HG03175 (cell line): ENCODE data around the gene TEX38.
"Not testable (repeated sequence)": the region's sequence is repeated elsewhere in the genome, so short reads cannot be mapped to it uniquely, and the experiment has no call there.

Source experiments
- ATAC-seq: cut with Tn5 transposase; IDR thresholded peaks from one replicate; pipeline ENCODE4 v1.9.1; 2021; ENCODE audit warnings: mild to moderate bottlenecking, moderate library complexity; ENCODE audit not compliant: unreplicated experiment

Gene TEX38

DNA sequence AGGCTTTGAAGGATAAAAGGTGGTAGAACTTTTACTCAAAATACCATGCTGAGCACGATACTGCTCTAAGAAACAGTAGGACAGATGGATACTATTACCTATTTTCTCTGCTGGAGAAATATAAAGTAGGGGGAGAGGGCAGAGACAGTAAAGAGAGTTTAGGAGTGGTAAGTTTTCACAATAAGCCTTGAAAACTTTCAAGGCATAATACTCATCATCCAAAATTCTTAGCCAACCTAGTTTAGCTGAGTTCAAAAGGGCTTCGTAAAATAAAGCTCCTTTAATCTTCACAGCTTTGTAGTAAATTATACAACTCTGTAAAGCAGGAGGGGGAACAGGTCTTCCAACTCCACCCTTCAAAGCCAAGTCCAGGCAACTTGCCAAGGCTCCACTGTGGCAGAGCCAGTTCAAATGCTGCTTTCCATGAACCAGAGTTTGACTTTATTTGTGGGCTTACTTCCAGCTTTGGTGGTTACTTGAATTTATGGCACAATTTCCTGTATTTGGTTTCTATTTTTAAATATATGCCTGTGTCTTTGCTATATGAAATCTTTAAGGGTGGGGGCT lies 15.5 kb downstream of the TEX38 start:
- ATAC-seq, result no peak

DNA sequence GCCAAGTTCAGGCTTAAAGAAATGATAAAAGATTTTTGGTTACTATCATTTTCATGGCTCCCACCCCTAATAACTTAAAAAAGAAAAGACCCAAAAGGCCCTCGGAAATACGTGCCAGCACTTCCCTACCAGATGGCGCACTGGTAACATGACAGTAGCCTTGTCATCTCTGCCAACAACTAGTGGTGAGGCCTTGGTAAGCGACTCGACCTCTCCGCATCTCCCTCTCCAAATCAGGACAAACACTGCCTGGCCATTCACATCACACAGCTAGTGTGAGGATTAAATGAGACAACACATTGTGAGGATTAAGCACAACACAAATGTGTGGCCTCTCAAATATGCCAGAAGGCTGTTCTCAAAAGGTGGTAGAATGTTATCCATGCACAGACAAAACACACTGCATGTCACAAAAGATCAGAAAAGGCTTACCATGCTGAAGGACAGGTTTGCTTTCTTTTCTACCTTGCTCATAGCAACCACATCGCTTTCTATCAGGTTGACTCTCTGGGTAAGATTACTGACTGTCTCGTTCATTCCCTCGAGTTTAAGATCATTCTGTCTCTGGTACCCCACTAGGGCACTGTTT lies 16.4 kb downstream of the TEX38 start:
- no peak for ATAC-seq

DNA sequence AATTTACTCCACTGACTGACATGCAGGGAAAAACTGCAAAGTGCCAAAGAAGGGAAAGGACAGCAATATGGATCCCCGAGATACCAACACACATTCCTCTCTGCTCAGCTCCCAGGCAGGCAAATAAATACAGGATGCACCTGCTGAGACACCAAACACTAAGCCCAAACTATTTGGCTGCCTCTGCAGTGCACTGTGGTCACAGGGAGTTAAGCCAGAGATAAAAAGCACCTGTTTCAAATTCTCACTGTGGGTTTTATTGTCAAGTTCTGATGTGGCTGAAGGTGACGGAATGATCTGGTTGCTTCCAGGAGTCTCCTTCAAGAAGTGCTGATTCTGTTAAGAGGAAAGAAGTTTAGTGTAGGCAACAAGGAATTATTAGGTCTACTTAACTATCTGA lies 17.7 kb downstream of the TEX38 start:
- no peak for ATAC-seq

DNA sequence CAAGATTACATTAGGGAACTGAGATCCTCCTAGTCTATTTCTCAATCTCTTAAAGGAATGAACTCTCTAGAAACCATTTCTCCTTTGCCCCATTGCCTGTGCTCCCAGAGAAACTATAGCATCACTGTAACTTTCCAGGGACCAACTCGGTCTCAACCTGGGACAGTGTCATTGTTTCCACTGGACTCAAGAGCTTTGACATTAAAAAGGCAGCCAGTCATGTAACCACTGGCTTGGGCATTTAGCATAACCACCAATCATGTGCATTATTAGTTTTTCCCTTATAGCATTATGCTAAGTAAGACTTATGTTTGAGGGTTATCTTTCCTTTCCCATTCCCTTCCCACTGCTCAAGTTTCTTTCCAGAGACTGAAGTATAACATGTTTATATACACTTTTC lies 18.2 kb downstream of the TEX38 start:
- no peak for ATAC-seq

DNA sequence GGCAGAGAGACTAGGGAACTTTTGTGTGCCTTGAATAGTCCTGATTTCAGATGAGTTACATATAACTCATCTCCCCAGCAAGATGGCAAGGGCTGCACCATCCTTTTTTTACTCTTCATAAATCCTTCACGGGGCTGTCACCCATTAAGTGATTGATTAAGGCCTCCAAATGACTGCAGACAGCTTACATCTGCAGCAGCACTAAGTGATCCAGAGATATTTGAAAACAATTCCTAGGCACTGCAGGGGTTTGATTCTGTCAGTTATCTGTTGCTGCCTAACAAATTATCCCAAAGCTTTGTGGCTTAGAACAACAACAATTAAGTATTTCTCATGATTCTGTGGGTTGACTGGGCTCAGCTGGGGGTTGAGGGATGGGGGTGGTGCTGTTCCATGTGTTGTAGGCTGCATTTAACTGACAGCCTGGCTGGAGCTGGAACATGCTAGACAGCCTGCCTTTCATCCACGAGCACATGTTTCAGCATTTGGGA lies 19.3 kb downstream of the TEX38 start:
- ATAC-seq, result no peak

DNA sequence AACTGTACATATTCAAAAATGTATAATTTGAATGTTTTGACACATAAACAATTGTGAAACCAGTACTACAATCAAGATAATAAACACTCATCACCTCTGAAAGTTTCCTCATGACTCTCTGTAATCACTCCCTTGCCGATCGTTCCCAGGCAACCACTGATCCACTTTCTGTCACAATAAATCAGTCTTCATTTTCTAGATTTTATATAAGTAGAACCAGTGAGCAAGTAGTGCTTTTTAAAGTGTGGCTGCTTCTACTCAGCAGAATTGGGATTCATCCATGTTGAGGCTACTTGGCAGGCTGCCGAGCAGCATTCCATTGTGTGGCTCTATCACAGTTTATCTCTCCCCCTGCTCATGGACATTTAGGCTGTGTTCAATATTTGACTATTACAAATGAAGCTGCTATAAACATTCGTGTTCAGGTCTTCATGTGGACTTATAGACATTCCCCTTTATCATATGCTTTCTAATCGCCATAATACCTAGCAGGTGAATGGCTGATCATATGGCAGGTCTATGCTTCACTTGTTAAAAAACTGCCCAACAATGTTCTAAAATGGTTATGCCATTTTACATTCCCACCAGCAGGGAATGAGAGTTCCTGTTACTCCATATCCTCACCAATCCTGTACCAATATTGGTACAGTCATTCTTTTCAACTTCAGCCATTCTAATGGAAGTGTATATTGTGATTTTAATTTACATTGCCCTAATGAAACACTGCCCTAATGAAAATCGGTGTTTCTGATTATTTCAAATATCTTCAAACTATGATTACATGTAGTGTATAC lies 20.5 kb downstream of the TEX38 start:
- ATAC-seq, result no peak

DNA sequence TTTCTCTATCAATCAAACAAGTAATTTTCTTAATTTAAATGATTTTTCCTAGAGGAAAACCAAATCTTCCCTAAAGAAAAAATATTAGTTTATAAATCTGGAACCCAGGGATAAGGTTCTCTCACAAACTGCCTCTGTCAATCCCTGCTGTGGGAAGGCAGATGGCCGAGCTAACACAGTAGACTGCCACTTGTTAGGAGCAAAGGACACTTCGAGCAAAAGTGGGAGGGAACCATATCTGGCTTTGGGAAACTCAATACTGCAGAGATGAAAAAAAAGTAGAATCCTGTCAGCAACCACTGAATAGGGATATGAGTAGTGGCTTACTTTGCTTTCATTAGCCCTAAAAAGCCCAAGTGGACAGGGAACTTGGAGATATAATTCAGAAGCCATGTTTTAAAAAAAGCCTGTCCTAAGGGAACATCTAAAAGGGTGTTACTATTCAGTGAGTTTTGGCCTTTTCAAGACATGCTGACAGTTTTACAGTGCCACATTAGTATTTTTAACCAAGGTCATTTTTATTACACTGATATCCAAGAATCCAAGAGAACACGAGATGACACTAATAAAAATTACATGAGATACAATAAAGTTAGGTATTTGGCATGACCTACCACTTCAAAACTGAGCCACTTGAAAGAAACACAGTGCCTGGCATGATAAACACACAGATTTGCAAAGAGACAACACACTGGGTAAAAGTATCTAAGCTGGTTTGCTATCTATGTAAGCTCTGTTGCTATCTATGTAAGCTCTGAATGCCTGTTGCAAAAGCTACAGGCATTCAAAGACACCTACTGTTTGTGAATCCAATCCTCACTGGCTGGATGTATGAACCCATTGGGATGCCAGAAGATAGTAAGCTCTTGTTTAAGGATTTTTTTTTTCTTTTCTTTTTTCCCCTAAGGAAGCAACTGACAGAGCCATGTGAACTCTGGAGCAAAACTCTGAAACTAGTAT lies 21.4 kb downstream of the TEX38 start:
- no peak for ATAC-seq

DNA sequence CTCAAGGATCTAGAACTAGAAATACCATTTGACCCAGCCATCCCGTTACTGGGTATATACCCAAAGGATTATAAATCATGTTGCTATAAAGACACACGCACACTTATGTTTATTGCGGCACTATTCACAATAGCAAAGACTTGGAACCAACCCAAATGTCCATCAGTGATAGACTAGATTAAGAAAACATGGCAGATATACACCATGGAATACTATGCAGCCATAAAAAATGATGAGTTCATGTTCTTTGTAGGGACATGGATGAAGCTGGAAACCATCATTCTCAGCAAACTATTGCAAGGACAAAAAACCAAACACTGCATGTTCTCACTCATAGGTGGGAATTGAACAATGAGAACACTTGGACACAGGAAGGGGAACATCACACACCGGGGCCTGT lies 23.0 kb downstream of the TEX38 start:
- not testable (repeated sequence) for ATAC-seq

DNA sequence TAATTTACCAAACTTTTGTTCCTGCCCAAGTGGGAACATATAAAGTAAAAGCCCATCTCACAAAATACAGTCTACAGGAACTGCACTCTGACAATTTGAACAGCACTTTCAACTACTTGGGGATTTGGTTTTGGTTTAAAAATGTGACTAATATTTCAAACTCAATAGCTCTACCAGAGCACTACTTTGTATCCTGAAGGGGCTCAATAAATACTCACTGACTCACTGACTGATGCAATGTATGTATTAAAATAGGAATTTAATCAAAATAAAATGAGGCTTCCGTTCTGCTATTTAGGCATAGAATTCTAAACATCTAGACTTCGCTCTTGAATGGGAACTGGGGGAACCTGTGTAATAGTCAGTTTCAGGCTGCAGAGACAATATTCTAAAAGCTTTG lies 25.4 kb downstream of the TEX38 start:
- ATAC-seq, result no peak

DNA sequence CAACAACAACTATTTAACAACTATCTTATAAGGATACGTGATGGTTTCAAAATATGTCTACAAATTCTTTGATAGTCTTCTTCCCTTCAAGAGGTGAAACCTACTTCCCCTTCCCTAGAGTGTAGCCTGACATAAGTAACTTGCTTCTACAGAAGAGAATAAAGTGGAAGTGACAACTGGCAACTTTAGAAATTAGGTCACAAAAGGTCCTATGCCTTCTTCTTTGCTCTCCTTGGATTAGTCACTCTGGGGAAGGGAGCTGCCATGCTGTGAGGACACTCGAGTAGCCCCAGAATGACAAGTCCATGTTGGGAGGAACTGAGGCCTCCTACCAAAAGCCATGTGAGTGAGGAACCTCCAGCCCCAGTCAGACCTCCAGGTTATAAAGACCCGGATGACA lies 28.0 kb downstream of the TEX38 start:
- no peak for ATAC-seq

DNA sequence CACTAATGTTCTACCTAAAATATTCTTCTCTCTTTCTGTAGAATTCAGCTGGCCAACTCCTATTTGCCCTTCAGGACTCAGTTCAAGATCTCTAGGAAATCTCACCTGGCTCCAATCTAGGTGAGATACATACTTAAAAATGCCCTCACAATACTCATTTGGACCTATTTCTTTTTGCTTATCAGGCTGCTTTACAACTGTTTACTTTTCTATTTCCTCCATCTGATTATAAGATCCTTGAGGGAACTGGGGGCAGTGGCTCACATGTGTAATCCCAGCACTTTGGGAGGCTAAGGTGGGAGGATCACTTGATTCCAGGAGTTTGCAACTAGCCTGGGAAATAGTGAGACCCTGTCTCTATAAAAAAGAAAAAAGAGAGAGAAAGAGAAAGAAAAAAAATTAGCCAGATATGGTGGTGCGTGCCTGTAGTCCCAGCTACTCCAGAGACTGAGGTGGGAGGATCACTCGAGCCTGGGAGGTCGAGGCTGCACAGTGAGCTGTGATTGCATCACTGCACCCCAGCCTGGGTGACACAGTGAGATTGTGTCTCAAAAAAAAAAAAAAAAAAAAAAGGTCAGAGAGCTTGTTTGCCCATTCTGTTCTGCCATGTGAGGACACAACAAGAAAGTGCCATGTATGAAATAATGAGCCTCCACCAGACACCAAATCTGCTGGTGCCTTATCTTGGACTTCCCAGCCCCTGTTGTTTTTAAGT lies 32.4 kb downstream of the TEX38 start:
- ATAC-seq, result no peak

DNA sequence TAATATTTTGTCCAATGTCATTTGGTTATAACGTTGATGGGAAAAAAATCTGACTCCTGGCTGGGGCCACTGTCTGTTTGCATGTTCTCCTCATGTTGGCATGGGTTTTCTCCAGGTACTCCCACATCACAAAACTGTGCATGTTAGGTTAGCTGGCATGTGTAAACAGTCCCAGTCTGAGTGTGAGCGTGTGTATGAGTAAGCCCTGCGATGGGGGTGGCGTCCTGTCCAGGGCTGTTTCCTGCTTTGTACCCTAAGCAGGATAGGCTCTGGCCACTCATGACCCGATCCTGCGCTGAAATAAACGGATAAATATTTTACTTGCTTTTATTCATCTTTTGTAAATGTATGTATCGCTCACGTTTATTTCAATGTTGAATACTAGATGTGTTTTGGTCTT lies 33.8 kb downstream of the TEX38 start:
- ATAC-seq, result no peak

DNA sequence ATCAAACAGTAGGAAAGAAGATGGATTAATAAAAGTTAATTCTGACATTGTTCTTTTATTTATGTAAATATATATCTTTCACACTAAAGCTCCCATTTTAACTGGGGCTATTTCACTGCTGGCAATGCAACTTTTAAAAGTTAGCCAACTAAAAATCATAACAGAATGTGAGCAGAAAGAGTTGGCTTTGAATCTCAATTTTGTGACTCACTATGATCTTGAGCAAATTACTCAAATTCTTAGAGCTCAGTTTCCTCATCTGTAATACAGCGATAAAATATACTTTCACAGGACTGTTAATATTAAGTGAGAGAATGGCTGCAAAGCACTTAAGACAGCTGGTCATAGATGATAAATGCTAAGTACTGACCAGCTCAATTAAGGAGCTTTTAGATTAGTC lies 36.5 kb downstream of the TEX38 start:
- ATAC-seq, result no peak

DNA sequence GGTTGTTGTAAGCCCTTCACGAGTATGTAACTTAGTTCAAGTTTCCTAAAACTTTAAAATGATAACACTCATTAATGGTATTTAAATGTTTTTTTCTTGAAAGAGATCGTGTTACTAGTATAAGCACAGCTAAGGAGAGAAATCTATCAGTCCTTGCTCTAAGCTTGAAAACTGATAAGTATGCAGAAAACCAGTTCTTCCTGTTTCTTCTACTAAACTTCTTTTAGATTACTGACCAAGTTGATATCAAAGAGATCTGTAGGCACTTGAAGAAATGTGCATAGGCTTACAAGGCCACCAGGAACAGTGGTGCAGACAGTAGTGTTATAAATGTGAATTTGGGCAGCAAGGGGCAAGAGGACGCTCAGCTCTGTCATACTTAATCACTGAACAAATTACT lies 43.3 kb downstream of the TEX38 start:
- no peak for ATAC-seq

DNA sequence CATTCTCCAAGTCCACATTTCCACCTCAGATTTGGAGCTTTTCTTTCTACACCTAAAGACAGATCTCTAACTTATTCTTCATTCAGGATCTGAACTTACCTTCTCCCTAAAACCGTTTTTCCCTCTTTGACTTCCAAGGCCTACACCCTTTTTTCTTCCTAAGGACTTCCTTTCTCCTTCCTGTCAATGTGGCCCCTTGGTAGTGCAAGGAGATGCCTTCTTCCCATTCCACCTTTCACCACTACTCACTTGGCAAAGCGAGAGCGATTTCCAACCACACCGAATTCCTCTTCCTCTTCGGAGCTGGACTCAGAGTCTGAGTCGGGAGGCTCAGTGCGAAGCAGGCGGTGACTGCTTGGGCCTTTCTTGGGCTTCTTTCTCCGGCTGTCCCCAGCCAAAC lies 46.0 kb downstream of the TEX38 start:
- ATAC-seq, result no peak

DNA sequence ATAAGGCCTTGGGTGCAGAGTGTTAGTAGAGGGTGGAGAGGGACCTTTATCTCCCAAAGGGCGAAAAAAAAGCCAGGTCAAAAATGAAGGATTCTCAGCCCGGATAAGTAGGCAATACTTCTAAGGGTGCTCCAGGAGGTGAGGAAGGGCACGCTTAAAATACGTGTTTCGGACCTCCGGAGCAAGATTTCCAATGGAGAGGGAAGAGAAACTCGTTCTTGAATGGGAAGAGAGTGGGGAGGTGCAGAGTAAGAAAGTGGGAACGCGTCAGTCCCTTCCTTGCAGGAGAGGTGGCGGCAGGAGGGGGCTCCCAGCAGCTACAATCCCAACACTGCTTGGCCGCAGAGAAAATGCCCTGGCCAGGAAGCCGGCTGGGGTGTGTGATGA lies 46.7 kb downstream of the TEX38 start:
- peak; percentile 17 for ATAC-seq

DNA sequence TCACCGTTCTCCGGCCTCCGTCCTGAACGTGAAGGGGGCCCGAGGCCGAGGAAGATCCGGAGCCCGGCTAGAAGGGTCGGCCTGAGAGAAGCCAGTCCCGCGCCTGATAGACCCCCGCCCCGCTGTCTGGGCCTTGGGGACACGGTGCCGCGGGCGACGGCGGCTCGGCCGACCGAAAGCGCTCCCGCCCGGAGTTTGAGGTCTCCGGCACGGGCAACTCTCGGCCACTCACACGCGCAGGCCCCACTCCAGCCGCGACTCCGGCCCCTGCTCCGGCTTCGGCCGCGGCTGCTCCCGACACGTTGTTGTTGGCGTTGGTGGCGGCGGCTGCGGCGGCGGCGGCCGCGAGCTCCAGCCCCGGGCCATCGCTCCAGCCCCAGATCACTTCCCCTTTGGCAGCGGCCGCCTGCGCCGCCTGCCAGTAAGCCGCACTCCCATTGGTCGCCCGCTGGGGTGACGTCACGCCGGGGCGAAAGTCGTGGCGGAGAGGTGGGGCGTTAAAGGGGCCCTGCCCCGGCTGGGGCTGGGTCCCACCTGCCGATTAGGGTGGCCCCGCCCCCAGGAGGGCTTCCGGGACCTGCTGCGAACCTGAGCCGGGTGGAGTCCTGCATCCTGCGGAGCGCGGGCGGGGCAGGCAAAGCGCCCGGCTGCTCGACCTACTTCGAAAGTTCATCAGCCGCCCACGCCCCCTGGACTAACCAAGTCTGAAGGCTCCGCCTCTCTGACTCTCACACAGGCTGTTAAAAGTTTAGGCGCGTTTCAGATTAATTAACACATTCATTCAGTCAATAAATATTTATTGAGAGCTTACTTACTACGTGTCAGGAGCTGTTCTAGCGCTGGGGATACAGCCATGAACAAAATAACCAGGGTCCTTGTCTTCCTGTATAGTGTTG lies 47.3 kb downstream of the TEX38 start, which contains the start of gene EFCAB14:
EFCAB14 (minus strand) TSS at position 388 of the 896 bp plus-strand sequence. CDS start 1,027 bp downstream, outside the sequence.
- ATAC-seq, result peak; percentile 97

DNA sequence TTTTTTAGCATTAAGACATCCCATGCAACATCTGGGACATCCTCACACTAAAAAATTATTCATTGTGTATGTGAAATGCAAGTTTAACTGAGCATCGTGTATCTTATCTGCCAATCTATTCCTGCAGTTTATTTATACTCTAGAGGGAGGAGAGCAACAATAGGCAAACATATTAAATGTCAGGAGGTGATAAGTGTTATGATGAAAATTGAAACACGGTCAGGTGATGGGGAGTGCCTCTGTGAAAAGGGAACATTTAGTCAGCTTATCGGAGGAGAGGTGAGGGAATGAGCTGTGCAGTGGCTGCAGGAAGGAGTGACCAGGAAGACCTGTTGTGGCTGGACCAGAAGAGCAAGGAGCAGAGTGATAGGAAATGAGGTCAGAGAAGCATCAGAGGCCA lies 48.0 kb downstream of the TEX38 start:
- ATAC-seq, result no peak

DNA sequence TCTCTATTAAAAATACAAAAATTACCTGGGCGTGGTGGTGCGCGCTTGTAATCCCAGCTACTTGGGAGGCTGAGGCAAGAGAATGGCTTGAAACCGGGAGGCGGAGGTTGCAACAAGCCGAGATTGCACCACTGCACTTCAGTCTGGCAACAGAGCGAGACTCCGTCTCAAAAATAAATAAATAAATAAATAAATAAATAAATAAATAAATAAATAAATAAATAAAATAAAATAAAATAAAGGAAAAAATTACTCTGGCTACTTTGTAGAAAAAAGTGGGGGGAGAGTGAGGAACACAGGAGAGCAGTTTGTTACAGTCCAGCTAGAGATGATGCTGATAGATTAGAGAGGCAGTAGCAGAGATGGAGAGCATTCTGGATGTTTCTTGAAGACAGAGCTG lies 48.7 kb downstream of the TEX38 start:
- ATAC-seq, result not testable (repeated sequence)
